Keratinocyte (primary cell): Measurements from ENCODE around the gene BCL2L12.

Experiments
- CTCF ChIP-seq, 3 experiments: IDR thresholded peaks in 1 of 3; conservative IDR thresholded peaks in 1 of 3; optimal IDR thresholded peaks in 1 of 3; 2 replicates in 2 of 3; 3 replicates in 1 of 3; pipeline versions ENCODE3 to v1.5.1; 2011; ENCODE audit warnings: low read length in 3 of 3, mild to moderate bottlenecking in 3 of 3, moderate library complexity in 2 of 3, control low read depth in 1 of 3, inconsistent platforms in 1 of 3; ENCODE audit not compliant: insufficient read depth in 2 of 3; ENCODE audit errors: extremely low read depth in 1 of 3
- EZH2 ChIP-seq: IDR thresholded peaks from one replicate; pipeline ENCODE4 v1.6.1; 2012; ENCODE audit warnings: inconsistent platforms, mild to moderate bottlenecking, low read length, moderate library complexity

DNA sequence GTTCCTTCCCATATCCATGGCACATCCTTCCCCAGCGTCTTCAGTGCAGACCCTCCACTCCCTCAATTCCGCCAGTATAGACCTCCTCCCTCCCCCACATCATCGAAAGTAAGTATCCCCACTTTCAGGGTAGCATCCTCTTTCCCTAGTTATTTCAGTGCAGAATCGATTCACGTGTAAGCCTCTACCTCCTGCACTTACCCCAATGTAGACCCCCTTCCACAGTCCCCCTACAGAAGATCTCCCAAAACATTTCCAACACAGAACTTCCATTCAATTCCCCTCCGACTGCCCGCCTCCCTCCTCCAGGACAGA is 740 bp upstream of the BCL2L12 start:
- TF ChIP-seq CTCF (optimal IDR thresholded peaks at IDR 0.05 in 1 of 3, IDR thresholded peaks at IDR 0.05 in 1 of 3, conservative IDR thresholded peaks at IDR 0.05 in 1 of 3; ENCODE audit: extremely low read depth in 1 of 3, insufficient read depth in 2 of 3, low read length in 3 of 3) (no peak), EZH2 (no peak)
